ENCODE results near the gene CCDC197.

The CCDC197 gene

GRCh38 chr14:94024549-94024948, 27.4 kb downstream of the CCDC197 start:
- Histone ChIP-seq H3K36me3 (ENCODE audit: insufficient read depth, low read depth, low read length) (no peaks in the 10 kb centered on the region), H3K9me3 (ENCODE audit: insufficient read depth, low read depth, low read length) (no peaks in the 10 kb centered on the region), H3K9ac (ENCODE audit: low read depth, low read length) (no peak overlapping the region), H3K4me1 (ENCODE audit: insufficient read depth, low read length) (peaks cover 17% of the 10 kb centered on the region), H3K27ac (ENCODE audit: low read length) (no peak overlapping the region), H3K27me3 (ENCODE audit: insufficient read depth, low read length) (peaks cover 4% of the 10 kb centered on the region; the same call in 1 of the 2 replicates), H3K4me3 (ENCODE audit: low read length) (no peak overlapping the region)

- Histone ChIP-seq H3K4me1 (ENCODE audit: insufficient read depth, low read length) (peaks cover 17% of the 10 kb centered on the region), H3K9me3 (ENCODE audit: insufficient read depth, low read depth, low read length) (no peaks in the 10 kb centered on the region), H3K4me3 (ENCODE audit: low read length) (peak overlapping the region; percentile 67)
Measured at GRCh38 chr14:94025720-94026119, 28.6 kb downstream of the CCDC197 start.

GRCh38 chr14:94026173-94026888, 29.2 kb downstream of the CCDC197 start, which contains the start of gene OTUB2:
TSS of gene OTUB2 (plus strand) at chr14:94026340. CDS start at chr14:94026538, 198 bp downstream.
- Histone ChIP-seq H3K4me3 (ENCODE audit: low read length) (peak within 1 kb of the TSS; percentile 67), H3K36me3 (ENCODE audit: insufficient read depth, low read depth, low read length) (no peaks in the 10 kb centered on the region), H3K27ac (ENCODE audit: low read length) (no peak within 1 kb of the TSS), H3K9me3 (ENCODE audit: insufficient read depth, low read depth, low read length) (no peaks in the 10 kb centered on the region), H3K4me1 (ENCODE audit: insufficient read depth, low read length) (peaks cover 17% of the 10 kb centered on the region), H3K9ac (ENCODE audit: low read depth, low read length) (peak within 1 kb of the TSS; percentile 56; the same call in 1 of the 2 replicates), H3K27me3 (ENCODE audit: insufficient read depth, low read length) (peaks cover 4% of the 10 kb centered on the region; the same call in 1 of the 2 replicates)

More at GRCh38 chr14:94025720-94026119, 28.6 kb downstream of the CCDC197 start:
- H3K36me3 ChIP-seq (ENCODE audit: insufficient read depth, low read depth, low read length) = no peaks in the 10 kb centered on the region
- no peak overlapping the region for H3K27ac ChIP-seq (ENCODE audit: low read length)
- no peak overlapping the region for H3K9ac ChIP-seq (ENCODE audit: low read depth, low read length)
- H3K27me3 ChIP-seq (ENCODE audit: insufficient read depth, low read length) = peaks cover 4% of the 10 kb centered on the region; the same call in 1 of the 2 replicates

GRCh38 chr14:94026889-94027469, 29.9 kb downstream of the CCDC197 start:
- Histone ChIP-seq H3K9me3 (ENCODE audit: insufficient read depth, low read depth, low read length) (no peaks in the 10 kb centered on the region), H3K27me3 (ENCODE audit: insufficient read depth, low read length) (peaks cover 4% of the 10 kb centered on the region; the same call in 1 of the 2 replicates), H3K4me1 (ENCODE audit: insufficient read depth, low read length) (peaks cover 10% of the 10 kb centered on the region), H3K27ac (ENCODE audit: low read length) (no peak overlapping the region), H3K36me3 (ENCODE audit: insufficient read depth, low read depth, low read length) (no peaks in the 10 kb centered on the region), H3K4me3 (ENCODE audit: low read length) (peak overlapping the region; percentile 67), H3K9ac (ENCODE audit: low read depth, low read length) (peak overlapping the region; percentile 56; the same call in 1 of the 2 replicates)

- Histone ChIP-seq H3K4me1 (ENCODE audit: insufficient read depth, low read length) (peaks cover 3% of the 10 kb centered on the region; the same call in 1 of the 2 replicates), H3K9ac (ENCODE audit: low read depth, low read length) (no peak overlapping the region), H3K9me3 (ENCODE audit: insufficient read depth, low read depth, low read length) (no peaks in the 10 kb centered on the region), H3K27me3 (ENCODE audit: insufficient read depth, low read length) (peaks cover 4% of the 10 kb centered on the region; the same call in 1 of the 2 replicates), H3K27ac (ENCODE audit: low read length) (no peak overlapping the region), H3K4me3 (ENCODE audit: low read length) (no peak overlapping the region), H3K36me3 (ENCODE audit: insufficient read depth, low read depth, low read length) (no peaks in the 10 kb centered on the region)
Measured at GRCh38 chr14:94027566-94028449, 30.7 kb downstream of the CCDC197 start.

- Histone ChIP-seq H3K36me3 (ENCODE audit: insufficient read depth, low read depth, low read length) (no peaks in the 10 kb centered on the region), H3K27ac (ENCODE audit: low read length) (no peak overlapping the region), H3K4me3 (ENCODE audit: low read length) (no peak overlapping the region), H3K27me3 (ENCODE audit: insufficient read depth, low read length) (peaks cover 4% of the 10 kb centered on the region; the same call in 1 of the 2 replicates), H3K4me1 (ENCODE audit: insufficient read depth, low read length) (no peaks in the 10 kb centered on the region), H3K9me3 (ENCODE audit: insufficient read depth, low read depth, low read length) (no peaks in the 10 kb centered on the region), H3K9ac (ENCODE audit: low read depth, low read length) (no peak overlapping the region)
Measured at GRCh38 chr14:94028450-94028826, 31.3 kb downstream of the CCDC197 start.

- Histone ChIP-seq H3K27me3 (ENCODE audit: insufficient read depth, low read length) (peaks cover 4% of the 10 kb centered on the region; the same call in 1 of the 2 replicates), H3K9ac (ENCODE audit: low read depth, low read length) (no peak overlapping the region), H3K36me3 (ENCODE audit: insufficient read depth, low read depth, low read length) (no peaks in the 10 kb centered on the region), H3K27ac (ENCODE audit: low read length) (no peak overlapping the region), H3K4me3 (ENCODE audit: low read length) (no peak overlapping the region), H3K9me3 (ENCODE audit: insufficient read depth, low read depth, low read length) (no peaks in the 10 kb centered on the region), H3K4me1 (ENCODE audit: insufficient read depth, low read length) (no peaks in the 10 kb centered on the region)
Measured at GRCh38 chr14:94029265-94029664, 32.2 kb downstream of the CCDC197 start.

GRCh38 chr14:94029671-94030203, 32.6 kb downstream of the CCDC197 start:
- H3K9ac ChIP-seq (ENCODE audit: low read depth, low read length) = no peak overlapping the region
- H3K9me3 ChIP-seq (ENCODE audit: insufficient read depth, low read depth, low read length) = no peaks in the 10 kb centered on the region
- no peak overlapping the region for H3K27ac ChIP-seq (ENCODE audit: low read length)
- H3K4me1 ChIP-seq (ENCODE audit: insufficient read depth, low read length) = no peaks in the 10 kb centered on the region
- H3K36me3 ChIP-seq (ENCODE audit: insufficient read depth, low read depth, low read length) = no peaks in the 10 kb centered on the region
- peaks cover 4% of the 10 kb centered on the region; the same call in 1 of the 2 replicates for H3K27me3 ChIP-seq (ENCODE audit: insufficient read depth, low read length)
- no peak overlapping the region for H3K4me3 ChIP-seq (ENCODE audit: low read length)

GRCh38 chr14:94030571-94030970, 33.5 kb downstream of the CCDC197 start:
- H3K27me3 ChIP-seq (ENCODE audit: insufficient read depth, low read length) = peaks cover 4% of the 10 kb centered on the region; the same call in 1 of the 2 replicates
- no peaks in the 10 kb centered on the region for H3K9me3 ChIP-seq (ENCODE audit: insufficient read depth, low read depth, low read length)
- no peak overlapping the region for H3K4me3 ChIP-seq (ENCODE audit: low read length)
- no peaks in the 10 kb centered on the region for H3K36me3 ChIP-seq (ENCODE audit: insufficient read depth, low read depth, low read length)
- no peaks in the 10 kb centered on the region for H3K4me1 ChIP-seq (ENCODE audit: insufficient read depth, low read length)
- no peak overlapping the region for H3K9ac ChIP-seq (ENCODE audit: low read depth, low read length)
- no peak overlapping the region for H3K27ac ChIP-seq (ENCODE audit: low read length)

GRCh38 chr14:94031161-94031882, 34.2 kb downstream of the CCDC197 start:
- no peak overlapping the region for H3K4me3 ChIP-seq (ENCODE audit: low read length)
- no peak overlapping the region for H3K9ac ChIP-seq (ENCODE audit: low read depth, low read length)
- no peaks in the 10 kb centered on the region for H3K9me3 ChIP-seq (ENCODE audit: insufficient read depth, low read depth, low read length)
- H3K36me3 ChIP-seq (ENCODE audit: insufficient read depth, low read depth, low read length) = no peaks in the 10 kb centered on the region
- H3K4me1 ChIP-seq (ENCODE audit: insufficient read depth, low read length) = 0 out of 2 replicates have a peak, but pooled peaks cover 2% of the 10 kb centered on the region
- peaks cover 4% of the 10 kb centered on the region; the same call in 1 of the 2 replicates for H3K27me3 ChIP-seq (ENCODE audit: insufficient read depth, low read length)
- no peak overlapping the region for H3K27ac ChIP-seq (ENCODE audit: low read length)
